HG03457 (cell line): Measurements from ENCODE around the gene TTC3.

ENCODE experiments used
- ATAC-seq: cut with Tn5 transposase; IDR thresholded peaks from one replicate; pipeline ENCODE4 v1.9.1; 2021; ENCODE audit warnings: moderate number of reproducible peaks; ENCODE audit not compliant: unreplicated experiment

The TTC3 gene

DNA sequence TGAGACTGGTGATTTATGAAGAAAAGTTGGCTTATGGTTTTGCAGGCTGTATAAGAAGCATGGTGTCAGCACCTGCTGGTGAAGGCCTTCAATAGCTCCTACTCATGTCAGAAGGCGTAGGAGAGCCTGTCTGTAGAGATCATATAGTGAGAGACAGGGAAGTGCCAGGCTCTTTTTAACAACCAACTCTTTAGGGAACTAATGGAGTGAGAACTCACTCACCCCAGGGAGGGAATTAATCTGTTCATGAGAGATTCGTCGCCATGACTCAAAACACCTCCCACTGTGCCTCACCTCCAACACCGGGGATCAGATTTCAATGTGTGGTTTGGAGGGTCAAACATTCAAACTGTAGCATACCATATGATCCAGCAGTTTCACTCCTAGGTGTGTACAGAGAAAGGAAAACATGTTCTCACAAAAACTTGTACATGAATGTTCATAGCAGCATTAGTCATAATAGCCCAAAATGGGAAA, 72.6 kb downstream of the TTC3 start:
- ATAC-seq, result no peak

- no peak for ATAC-seq
Measured at GRCh38 chr21:37146320-37147235, 73.5 kb downstream of the TTC3 start.

GRCh38 chr21:37149411-37149810, 76.4 kb downstream of the TTC3 start:
- ATAC-seq, result no peak

GRCh38 chr21:37153196-37153934, 80.3 kb downstream of the TTC3 start:
- no peak for ATAC-seq

DNA sequence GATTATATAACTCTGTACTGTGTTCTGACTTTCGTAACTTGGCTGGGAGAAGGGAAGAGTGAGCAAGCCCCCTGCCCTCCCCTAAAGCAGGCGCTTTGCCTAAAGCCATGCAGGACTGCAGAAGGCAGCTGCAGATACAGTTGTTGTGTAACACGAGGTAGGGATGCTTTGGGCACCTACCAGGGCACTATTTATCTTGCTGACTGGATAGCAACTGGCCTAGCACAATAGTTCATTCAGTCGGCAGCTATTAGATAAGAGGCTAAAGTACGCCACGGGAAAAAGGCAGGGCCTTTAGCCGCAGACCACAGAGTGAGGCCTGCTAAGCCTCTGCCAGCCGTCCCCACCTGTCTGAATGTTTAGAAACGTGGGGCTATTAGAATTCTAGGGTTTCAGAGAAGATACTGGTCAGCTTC, 80.9 kb downstream of the TTC3 start:
- no peak for ATAC-seq

DNA sequence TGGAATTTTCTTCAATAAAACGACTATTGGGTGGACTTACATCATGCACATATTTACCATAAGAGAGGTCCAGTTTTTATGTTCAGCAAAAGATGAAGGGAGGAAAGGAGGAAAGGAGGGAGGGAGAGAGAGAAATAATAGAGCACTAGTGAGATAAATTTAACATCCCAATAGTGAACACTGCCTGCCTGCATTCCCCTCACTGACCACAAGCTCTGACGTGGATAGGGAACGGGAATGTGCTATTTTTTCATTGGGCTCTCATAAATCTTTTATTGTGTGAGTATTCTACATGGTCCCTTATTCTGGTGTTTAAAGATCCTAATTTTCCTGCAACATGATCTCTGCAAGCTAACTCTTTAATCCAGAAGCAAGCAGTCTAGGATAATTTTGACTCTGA, 82.1 kb downstream of the TTC3 start:
- ATAC-seq, result no peak

DNA sequence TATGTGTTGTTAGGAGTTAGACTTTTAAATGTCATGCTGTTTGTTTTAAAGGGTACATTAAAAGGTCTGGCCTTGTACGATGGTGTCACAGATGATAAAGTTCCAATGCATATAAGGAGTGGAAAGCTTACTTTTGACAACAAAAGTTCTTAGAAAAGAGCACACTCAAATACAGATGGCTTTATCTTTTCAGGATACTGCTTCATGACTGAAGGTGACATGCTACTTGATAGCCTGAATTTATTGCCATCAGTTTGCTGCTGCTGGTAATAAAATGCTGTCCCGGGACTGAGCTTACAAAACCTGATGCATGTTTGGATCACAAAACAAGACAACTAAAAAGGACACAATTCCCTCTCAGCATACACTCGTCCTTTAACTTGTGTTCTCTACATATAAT, 84.9 kb downstream of the TTC3 start:
- ATAC-seq, result no peak

GRCh38 chr21:37159053-37159776, 86.2 kb downstream of the TTC3 start:
- no peak for ATAC-seq

DNA sequence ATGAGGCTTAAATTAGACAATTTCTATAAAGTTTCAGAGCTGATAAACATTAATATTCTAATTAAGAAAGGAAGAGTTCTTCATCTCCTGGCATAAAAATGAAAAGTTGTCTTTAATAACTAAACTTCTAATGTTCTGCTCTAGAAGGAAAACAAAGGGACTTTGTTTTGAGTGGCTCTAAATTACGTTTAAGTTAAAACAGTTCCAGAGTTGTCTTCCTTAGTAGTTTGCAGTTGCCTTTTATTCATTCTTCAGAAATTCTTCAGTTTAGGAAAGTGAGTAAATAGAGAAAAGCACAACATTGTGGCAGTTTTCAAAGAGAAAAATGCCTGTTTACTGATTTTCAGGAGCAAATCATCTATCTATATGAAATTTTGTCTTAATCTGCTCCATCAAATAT, 86.9 kb downstream of the TTC3 start:
- ATAC-seq, result no peak

GRCh38 chr21:37164742-37165141, 91.7 kb downstream of the TTC3 start:
- ATAC-seq, result no peak

- ATAC-seq, result no peak
Measured at GRCh38 chr21:37165586-37165985, 92.5 kb downstream of the TTC3 start.

DNA sequence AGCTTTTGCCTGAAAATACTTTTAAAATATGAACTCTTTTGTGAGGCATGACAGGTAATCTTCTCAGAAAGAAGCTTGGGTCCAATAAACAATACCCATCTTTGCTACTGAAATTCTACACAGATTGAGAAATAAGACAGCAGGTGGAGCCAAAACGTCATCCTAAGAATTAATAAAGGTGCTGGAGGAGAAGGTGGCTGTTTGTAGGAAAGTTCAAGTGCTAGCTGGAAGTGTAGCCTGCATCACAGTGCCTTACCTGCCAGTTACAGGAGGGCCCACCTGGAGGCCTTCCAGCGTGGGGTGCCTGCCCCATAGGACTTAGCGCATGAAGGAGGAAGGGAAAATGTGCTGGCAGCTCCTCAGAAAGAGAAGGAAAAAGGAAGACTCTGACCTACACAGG, 93.7 kb downstream of the TTC3 start:
- ATAC-seq, result no peak

GRCh38 chr21:37168666-37169065, 95.6 kb downstream of the TTC3 start:
- no peak for ATAC-seq

- ATAC-seq, result no peak
Measured at GRCh38 chr21:37172646-37173045, 99.6 kb downstream of the TTC3 start.

DNA sequence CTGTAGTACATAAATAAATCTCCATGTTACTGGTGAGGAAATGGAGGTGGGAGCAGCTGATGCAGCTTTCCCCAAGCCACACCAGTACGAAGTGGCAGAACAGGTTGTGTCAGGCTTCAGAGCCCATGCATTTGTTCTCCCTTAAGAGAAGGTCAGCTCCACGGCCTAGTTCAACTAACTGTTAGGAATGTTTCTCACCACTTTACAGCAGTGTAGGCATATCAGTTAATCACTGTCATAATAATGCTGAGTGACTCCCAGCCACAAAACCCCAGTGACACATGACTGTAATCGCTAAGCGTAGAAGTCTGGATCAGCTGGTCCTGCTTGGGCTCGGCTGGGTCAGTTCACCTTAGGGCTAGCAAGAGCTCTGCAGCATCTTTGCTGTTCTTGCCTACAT, 103.7 kb downstream of the TTC3 start:
- no peak for ATAC-seq

GRCh38 chr21:37181059-37181458, 108.0 kb downstream of the TTC3 start:
- no peak for ATAC-seq

DNA sequence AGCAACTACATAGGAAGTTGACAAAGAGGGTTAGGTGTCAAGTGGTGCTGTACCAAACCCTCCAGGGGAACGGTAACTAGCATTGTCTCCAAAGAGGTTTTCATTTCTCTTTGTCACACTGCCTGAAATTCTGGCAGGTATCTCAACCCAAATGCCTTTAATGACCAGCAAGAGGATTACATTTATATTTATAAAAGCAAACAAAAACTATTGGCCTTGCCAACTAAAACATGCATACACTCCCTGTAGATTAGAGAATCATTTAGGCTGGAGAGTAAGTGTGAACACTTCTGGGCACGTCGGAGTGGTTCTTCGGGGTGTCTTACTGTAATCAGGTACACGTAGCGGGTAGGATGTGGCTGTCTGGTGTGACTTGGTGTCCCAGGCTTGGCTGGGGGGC, 109.2 kb downstream of the TTC3 start:
- ATAC-seq, result no peak

DNA sequence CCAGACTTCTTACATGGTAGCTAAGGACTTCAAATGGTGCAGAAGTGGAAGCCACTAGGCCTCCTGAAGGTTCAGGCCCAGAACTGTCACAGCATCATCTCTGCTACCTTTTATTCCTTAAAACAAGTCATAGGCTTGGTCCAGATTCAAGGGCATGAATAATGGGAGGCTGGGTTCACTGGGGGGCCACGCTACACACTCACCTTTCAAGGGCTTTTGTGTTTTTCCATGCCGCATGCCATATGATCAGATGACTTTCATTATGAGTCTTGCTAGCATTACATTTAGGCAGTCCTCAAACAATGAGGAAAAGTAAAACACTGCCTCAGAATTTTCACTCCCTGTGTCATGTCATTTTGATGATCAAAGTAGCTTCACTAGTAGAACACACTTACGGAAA, 110.7 kb downstream of the TTC3 start:
- no peak for ATAC-seq

DNA sequence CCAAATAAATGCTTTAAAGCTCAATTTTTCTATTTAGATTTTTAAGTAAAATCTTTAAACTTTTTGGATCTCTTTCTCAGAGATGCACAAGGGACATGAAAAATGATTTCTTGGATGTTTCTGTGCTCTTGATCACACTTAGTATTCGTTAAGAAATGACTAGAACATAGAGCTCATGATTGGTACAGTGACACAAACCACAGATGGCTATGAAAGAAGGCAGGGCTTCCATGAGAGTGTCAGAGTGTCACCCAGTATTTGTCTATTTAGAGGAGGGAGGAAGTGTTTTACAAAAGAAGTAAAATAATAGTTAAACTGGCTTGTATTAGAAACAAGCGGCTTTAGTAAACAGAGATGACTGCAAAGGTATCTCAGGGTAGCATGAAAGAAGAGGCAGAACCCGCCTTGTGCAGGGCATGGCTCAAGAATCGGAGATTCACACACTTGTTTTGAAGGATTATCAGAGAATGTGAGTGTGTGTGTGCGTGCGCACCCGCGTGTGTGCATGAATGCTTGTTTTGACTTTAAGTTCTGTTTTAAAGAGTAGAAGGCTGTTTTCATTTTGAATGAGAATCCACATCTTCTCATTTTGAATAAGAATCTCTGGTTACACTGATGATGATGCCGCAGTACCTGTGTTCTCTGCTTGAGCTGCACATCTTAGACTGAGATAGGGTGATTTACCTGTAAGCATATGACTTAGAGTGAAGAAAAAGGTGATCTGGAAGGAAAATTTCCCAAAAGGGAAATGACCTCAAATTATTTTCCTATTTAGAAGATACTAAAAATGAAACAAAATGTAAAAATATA, 111.9 kb downstream of the TTC3 start:
- ATAC-seq, result no peak

DNA sequence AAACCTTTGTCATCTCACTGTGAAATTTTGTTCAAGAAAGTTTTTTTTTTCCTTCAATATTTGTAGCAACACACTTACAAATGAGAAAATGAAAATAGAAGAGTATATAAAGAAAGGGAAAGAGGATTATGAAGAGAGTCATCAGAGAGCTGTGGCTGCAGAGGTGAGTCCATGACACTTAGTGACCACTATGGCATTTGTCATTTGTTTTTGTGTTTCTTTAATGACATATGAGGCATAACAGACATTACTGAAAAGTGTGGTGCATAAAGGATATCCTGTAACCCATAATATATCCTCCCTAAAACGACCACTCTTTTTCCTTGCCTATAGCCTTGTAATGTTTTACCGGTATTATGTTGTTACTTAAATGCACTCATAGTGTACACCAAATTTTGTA, 113.9 kb downstream of the TTC3 start:
- ATAC-seq, result no peak

DNA sequence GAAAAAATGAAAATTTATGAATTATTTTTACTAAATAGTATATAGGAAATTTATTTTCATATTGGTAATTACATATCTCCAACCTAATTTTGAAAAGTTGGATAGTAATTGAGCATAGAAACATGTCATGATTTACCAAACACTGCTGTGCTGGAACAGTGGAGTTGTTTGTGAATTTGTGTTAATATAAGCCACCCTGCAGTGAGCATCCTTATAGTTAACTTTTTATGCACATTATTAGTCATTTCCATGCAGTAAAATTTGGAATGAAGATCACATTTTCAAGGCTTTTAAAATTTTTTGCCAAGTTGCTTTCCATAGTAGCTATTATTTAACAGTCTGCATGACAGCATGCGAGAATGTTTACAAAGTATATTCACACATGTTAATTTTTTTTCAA, 115.8 kb downstream of the TTC3 start:
- no peak for ATAC-seq
